CD4-positive, alpha-beta T cell treated with Interleukin-15 for 4 hours (primary cell): Measurements from ENCODE around the gene ABL1.
"Not testable (repeated sequence)": the region's sequence is repeated elsewhere in the genome, so short reads cannot be mapped to it uniquely, and the experiment has no call there.

Experiments
- DNase-seq: peaks from one replicate; pipeline ENCODE4 v3.0.0-alpha.2; 2020; ENCODE audit warnings: low spot score

ABL1 gene

GRCh38 chr9:130825351-130825651 lies 9.8 kb upstream of the ABL1 start:
- DNase-seq, result no peak

DNA sequence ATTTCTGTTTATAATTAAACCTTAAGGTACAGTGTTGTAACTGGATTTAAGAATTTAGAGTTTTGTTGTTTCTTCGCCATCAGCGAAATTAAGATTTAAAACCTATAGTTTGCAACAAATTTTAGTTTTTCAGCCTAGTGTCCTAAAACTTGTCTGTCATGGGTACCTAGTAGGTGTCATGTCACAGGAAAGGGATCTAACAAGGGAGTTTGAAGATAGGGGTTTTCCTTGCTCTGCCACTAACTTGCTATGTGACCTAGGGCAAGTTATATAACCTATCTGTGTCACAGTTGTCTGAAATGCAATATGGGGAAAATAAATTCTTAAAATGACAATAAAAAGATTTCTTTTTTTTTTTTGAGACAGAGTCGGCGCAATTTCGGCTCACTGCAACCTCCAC lies 9.2 kb upstream of the ABL1 start:
- no peak for DNase-seq

DNA sequence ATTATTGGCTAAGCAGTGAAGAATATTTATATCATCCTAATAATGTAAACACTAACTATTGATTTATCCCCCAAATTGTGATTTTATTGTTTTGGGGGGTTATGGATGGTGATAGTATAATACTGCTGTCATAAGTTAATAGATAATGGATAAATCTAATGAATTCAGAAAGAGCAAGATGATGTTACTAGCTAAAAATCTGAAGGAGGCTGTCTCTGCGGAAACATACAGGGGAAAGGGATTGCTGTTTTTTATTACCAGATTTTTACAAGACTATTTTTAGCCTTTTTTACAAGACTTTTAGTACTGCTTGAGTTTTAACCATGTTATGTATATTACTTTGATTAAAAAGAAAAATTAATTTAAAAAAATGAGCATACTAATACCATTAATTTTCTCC lies 5.3 kb upstream of the ABL1 start:
- DNase-seq, result no peak

- DNase-seq, result no peak
Measured at GRCh38 chr9:130830231-130830760, 4.8 kb upstream of the ABL1 start.

GRCh38 chr9:130831077-130831476 lies 4.0 kb upstream of the ABL1 start:
- DNase-seq, result no peak

DNA sequence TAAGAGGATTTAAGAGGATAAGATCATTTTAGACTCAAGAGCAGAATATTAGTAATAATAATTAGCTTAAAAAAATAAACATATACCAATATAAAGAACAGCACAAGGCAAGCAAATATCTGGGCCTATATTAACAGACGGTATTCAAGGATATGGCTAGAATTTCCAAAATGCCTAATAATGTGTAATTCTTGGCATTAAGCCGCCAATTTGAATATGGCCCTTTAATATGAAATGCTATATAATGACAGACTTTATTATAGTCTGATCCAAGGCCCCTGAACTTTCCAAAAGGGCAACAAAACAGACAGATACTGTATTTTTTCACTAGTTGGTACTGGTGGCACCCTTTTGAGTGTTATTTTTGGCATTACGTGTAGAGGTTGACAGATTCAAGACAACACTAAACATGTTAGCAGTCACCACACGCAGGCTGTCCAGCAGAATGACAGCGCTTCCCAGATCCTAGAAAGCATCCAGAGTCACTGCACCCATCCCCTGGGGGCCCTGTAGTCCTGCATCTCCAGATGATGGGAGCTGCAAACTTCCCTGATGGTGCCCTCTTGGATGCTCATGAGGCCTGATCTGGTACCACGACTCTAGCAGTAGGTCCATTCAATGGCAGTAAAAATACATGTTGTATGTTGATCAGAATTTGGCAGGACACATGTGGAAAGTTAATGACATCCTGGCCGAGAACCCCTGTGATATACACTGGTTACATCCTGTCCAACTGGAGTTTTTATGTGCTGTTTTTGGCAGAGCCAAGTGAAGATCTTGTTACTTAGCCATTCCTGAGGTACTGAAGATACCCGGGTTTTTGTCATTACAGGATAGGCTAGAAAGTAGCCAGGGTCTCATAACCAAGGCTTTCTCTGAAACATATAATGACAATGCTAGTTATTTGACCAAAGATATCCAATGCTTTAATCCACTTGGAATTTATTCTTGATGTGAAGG lies 1.7 kb upstream of the ABL1 start:
- no peak for DNase-seq

- no peak for DNase-seq
Measured at GRCh38 chr9:130835441-130836298, 616 bp downstream of the ABL1 start.

DNA sequence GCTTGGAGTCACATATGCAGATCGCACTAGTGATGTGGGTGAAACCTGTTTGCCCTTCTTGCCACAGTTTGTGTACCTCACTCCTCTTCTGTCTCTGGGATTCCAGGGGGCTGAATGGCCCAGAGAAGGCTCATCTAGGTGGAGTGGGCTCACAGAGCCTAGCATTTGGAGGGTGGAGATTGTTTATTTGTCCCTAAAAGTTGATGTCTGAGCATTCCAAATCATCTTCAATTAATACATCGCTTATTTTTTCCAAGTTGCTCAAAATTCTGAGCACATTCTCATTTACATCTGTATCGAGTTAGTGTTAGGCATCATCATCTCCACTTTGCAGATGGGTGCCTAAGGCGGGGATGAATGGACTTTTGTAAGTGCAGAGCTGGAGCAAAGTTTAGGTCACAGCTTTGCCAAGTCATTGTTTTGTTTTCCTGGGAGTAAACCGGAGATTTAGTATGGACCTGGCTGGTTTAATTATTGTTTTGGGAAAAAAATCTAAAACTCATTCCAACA lies 2.0 kb downstream of the ABL1 start:
- DNase-seq, result no peak

DNA sequence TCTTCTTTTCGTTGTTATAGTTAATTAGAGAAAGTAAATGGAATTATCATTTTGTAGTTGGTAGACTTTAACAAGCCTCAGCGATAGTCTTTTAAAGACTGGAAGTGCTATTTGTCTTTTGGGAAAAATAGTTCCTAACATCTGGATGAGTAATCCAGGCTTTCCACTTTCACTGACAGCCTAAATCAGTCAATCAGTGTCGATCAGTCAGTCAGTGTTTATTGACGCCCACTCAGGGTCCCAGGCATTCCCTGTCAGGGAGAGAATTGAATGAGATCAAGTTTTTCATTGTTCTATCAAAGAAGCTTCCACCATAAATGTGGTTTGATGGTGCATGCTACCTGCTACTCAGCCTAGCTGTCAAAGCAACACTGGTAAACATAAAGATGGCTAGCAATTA lies 2.6 kb downstream of the ABL1 start:
- no peak for DNase-seq

- no peak for DNase-seq
Measured at GRCh38 chr9:130839132-130840111, 4.4 kb downstream of the ABL1 start.

- no peak for DNase-seq
Measured at GRCh38 chr9:130842545-130842944, 7.5 kb downstream of the ABL1 start.

- DNase-seq, result no peak
Measured at GRCh38 chr9:130843049-130843908, 8.2 kb downstream of the ABL1 start.

DNA sequence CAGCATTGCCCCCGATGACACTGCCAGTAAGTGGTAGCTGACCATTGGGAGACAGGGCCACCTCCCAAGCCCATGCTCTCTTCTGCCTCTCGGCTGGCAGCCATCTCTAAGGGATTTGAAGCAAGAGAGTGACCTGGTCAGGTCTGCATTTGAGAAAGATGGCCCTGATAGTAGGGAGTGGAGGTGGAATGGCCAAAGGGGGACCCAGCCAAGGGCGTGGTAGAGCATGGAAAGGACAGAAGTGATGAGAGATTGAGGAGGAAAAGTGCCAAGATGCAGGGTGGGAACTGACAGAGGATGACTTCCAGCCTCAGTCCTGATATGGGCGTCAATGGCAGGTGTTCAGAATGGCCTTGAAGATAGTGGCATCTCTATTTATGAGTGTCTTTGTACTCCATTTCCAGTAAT lies 9.0 kb downstream of the ABL1 start:
- DNase-seq, result no peak

DNA sequence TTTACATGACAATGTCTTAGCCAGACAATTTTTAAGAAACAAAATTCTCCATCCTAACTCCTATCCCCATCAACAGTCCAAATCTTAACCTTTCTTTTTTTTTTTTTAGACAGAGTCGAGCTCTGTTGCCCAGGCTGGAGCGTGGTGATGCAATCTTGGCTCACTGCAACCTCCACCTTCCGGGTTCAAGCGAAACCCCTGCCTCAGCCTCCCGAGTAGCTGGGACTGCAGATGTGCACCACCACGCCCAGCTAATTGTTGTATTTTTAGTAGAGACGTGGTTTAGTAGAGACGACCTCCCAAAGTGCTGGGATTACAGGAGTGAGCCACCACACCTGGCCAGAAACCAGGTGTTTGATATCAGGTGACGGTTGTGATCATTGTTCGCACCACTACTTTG lies 10.2 kb downstream of the ABL1 start:
- DNase-seq, result no peak

DNA sequence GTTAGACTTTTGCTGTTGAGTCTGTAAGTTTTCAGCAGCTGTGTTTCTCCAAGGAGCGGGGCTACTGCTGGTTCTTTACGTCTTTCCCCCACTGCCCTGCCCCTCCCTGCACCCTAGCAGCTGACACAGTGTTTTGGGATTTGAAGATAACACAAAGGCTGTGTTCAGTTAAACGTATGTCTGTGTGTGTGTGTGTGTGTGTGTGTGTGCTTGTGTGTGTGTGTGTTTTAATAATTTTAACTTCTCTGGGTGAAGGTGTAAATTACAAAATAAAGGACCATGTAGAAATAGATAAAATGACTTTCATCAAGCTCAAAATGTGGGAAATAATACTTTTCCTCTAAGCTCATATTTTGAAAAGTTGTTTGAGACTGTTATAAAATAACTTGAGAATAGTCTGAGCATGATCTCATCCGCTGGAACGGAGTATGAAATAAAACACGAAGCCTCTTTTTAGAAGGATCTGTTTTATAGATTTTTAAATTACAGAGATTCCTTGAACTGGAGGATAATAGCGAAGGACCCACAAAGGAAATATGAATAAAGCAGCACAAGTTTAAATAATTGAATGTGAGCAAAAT lies 10.9 kb downstream of the ABL1 start:
- no peak for DNase-seq

- no peak for DNase-seq
Measured at GRCh38 chr9:130846487-130847305, 11.6 kb downstream of the ABL1 start.

DNA sequence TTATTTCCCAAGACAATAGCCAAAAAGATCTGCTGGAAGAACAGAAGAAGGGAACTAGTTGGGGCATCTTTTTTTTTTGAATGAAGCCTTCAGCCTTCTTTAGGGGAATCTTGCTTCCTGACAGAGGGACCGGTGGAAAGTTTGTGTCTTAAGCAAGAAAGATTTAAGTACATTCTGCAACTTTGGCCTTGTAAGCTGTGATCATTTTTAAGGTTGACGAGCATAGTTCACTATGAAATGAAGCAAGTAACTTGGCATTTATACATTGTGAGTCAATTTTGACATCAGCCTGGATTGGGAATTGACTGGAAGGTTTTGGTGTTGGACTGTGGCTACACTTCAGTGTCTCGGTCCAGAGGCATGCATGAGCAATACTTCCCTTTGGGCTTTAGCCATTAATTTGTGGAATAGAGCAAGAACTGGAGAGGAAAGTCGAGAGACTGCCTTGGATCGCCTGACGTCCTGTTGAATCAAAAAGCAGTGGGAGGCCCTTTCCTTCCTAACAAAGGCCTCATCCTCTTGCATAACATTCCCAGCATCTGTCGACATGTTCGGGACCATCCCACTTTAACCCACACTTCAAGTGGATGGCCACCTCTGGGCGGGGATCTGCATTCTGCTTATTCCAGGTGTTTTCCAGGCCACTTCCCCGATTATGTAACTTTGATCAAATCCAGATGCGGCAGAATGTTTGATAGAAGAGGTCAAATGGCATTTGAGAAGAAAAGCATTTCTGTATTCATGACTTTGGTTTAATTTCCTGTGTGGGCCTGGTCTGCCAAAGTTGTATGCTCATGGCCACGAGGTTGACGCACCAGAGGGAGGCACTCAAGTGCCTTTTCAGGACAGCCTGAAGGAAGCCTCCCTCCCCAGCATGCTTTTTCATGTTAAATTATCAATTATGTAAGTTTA lies 12.5 kb downstream of the ABL1 start:
- DNase-seq, result no peak

DNA sequence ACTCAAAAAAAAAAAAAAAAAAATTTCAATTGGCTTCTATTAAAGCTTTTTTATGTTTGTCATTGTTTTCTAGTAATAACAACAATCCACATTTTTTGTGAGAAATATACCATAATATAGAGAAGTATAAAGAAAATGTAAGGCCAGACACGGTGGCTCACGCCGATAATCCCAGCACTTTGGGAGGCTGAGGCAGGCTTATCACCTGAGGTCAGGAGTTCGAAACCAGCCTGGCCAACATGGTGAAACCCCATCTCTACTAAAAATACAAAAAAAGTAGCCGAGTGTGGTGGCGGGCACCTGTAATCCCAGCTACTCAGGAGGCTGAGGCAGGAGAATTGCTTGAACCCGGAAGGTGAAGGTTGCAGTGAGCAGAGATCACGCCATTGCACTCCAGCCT lies 13.5 kb downstream of the ABL1 start:
- not testable (repeated sequence) for DNase-seq
